Measurements from ENCODE around the gene PITX1. TPM values are rescaled to one million over a fixed set of nuclear protein-coding genes. Genes with fewer than 3 reads are reported as not detected.

Gene PITX1
- total RNA-seq, 2 donors from 2014 or later, result 7.8 to 9.9 TPM

DNA sequence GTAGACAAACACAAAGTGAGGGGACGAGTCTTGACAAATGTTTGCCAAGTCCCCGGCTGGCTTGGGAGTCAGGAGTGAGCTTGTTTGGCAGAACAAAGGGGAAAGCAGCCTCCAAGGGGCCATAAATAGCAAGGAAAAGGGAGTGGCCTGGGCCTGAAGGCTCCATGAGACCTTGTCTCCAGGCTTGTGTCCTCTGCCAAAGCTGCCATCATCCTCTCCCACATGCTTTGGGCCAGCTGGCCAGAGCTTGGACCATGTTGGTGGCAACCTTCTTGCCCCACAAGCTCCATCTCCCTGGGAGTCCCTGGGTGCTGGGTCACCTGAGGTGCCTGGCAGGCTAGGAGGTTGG, 13.3 kb upstream of the PITX1 start:
- no peak overlapping the region for H3K27ac ChIP-seq
- peaks cover 18% of the 10 kb centered on the region for H3K27me3 ChIP-seq
- DNase-seq, result no peak
- TF ChIP-seq, protein P1, sequence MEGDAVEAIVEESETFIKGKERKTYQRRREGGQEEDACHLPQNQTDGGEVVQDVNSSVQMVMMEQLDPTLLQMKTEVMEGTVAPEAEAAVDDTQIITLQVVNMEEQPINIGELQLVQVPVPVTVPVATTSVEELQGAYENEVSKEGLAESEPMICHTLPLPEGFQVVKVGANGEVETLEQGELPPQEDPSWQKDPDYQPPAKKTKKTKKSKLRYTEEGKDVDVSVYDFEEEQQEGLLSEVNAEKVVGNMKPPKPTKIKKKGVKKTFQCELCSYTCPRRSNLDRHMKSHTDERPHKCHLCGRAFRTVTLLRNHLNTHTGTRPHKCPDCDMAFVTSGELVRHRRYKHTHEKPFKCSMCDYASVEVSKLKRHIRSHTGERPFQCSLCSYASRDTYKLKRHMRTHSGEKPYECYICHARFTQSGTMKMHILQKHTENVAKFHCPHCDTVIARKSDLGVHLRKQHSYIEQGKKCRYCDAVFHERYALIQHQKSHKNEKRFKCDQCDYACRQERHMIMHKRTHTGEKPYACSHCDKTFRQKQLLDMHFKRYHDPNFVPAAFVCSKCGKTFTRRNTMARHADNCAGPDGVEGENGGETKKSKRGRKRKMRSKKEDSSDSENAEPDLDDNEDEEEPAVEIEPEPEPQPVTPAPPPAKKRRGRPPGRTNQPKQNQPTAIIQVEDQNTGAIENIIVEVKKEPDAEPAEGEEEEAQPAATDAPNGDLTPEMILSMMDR (IDR thresholded peaks at IDR 0.05), result no peak
- no peaks in the 10 kb centered on the region for H3K36me3 ChIP-seq
- no peaks in the 10 kb centered on the region for H3K9me3 ChIP-seq
- intact Hi-C loops (cut with DNase I), result no loop called here
- H3K4me1 ChIP-seq, result no peaks in the 10 kb centered on the region
- H3K4me3 ChIP-seq, result no peak overlapping the region
- H3K9ac ChIP-seq (ENCODE audit: low read depth in 2 of 2, low read length in 2 of 2), result no peak overlapping the region

GRCh38 chr5:135046661-135047346, 12.8 kb upstream of the PITX1 start:
- intact Hi-C loops (cut with DNase I), result no loop called here
- no peak for DNase-seq
- Histone ChIP-seq H3K27me3 (peaks cover 14% of the 10 kb centered on the region), H3K9ac (ENCODE audit: low read depth in 2 of 2, low read length in 2 of 2) (no peak overlapping the region), H3K9me3 (no peaks in the 10 kb centered on the region), H3K4me3 (no peak overlapping the region), H3K27ac (no peak overlapping the region), H3K4me1 (no peaks in the 10 kb centered on the region), H3K36me3 (no peaks in the 10 kb centered on the region)
- TF ChIP-seq, protein P1 (IDR thresholded peaks at IDR 0.05), result no peak

- H3K27me3 ChIP-seq, result peaks cover 18% of the 10 kb centered on the region
- H3K36me3 ChIP-seq, result no peaks in the 10 kb centered on the region
- H3K9me3 ChIP-seq, result no peaks in the 10 kb centered on the region
- TF ChIP-seq, protein P1 (IDR thresholded peaks at IDR 0.05), result no peak
- DNase-seq, result no peak
- H3K27ac ChIP-seq, result no peak overlapping the region
- intact Hi-C loops (cut with DNase I), result no loop called here
- H3K4me3 ChIP-seq, result no peak overlapping the region
- H3K9ac ChIP-seq (ENCODE audit: low read depth in 2 of 2, low read length in 2 of 2), result no peak overlapping the region
- no peaks in the 10 kb centered on the region for H3K4me1 ChIP-seq
Observed at GRCh38 chr5:135045488-135045887, 11.5 kb upstream of the PITX1 start.

GRCh38 chr5:135042595-135042994, 8.6 kb upstream of the PITX1 start:
- intact Hi-C loops (cut with DNase I), result no loop called here
- Histone ChIP-seq H3K4me3 (no peak overlapping the region), H3K36me3 (no peaks in the 10 kb centered on the region), H3K9me3 (no peaks in the 10 kb centered on the region), H3K27ac (no peak overlapping the region), H3K4me1 (peaks cover 7% of the 10 kb centered on the region), H3K27me3 (peaks cover 47% of the 10 kb centered on the region), H3K9ac (ENCODE audit: low read depth in 2 of 2, low read length in 2 of 2) (no peak overlapping the region)
- DNase-seq, result no peak
- TF ChIP-seq, protein P1 (IDR thresholded peaks at IDR 0.05), result no peak

DNA sequence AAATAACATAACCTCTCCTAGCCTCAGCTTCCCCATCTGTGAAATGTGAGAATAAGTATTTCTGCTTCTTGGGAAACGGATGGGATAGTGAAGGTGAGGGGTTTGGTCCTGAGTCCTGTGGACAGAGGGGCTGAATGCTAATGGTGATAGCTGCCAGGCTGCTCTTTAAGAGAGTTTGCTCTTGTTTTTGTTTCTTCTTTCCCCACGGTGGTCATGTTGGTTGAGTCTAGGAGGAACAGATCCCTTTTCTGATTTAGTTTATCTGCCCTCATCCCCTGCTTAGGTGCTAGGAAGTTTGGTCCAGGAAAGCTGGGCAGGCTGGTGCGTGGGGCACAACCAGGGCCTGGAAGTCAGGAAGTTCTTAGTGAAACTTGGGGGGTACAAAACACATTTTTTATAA, 7.7 kb upstream of the PITX1 start:
- Histone ChIP-seq H3K4me1 (peaks cover 7% of the 10 kb centered on the region), H3K9me3 (no peaks in the 10 kb centered on the region), H3K4me3 (no peak overlapping the region), H3K36me3 (no peaks in the 10 kb centered on the region), H3K27me3 (peaks cover 56% of the 10 kb centered on the region), H3K9ac (ENCODE audit: low read depth in 2 of 2, low read length in 2 of 2) (no peak overlapping the region), H3K27ac (no peak overlapping the region)
- intact Hi-C loops (cut with DNase I), result no loop called here
- no peak for DNase-seq
- TF ChIP-seq, protein P1 (IDR thresholded peaks at IDR 0.05), result no peak

All from colonic mucosa (tissue), 4 donors.